Measurements from ENCODE around the gene C9orf50.
"Not testable (repeated sequence)": the region's sequence is repeated elsewhere in the genome, so short reads cannot be mapped to it uniquely, and the experiment has no call there.

C9orf50 gene, protein sequence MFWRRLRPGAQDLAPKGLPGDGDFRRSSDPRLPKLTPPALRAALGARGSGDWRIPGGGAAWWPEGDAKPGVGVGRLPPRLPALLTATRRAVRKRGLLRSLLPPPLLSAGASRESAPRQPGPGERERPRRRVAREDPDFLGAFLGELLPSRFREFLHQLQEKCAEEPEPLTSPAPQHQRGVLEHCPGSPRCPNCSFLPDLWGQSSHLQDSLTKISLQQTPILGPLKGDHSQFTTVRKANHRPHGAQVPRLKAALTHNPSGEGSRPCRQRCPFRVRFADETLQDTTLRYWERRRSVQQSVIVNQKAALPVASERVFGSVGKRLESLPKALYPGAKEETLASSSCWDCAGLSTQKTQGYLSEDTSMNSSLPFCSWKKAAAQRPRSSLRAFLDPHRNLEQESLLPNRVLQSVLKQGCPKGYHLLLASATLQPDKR

DNA sequence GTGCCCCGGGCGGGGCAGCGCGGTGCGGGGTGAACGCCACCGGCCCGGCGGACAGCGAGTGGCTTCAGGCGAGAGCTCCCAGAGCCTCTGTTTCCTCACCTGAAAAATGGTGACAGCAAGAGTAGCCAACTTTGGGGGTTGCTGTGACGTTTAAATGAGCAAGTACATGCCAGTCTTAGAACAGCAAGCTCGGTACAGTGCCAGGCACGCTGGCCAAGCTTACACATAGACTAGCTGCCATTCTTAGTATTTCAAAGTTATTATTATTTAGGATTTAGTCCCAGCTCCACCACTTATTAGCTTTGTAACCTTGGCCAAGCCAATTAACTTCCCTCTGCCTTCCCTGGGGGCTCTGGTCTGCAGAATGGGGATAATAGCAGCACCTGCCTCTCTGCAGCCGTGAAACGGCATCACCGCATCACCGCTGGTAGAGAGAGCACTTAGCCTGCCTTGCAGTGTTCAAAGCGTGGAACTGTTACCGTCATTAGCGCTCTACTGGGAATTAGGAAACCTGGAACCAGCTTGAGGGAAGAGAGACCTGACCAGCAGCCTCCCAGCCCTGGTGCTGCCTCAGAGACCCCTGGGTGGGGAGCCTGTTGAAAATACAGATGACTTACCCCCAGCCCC lies at the start of gene C9orf50:
C9orf50 (minus strand) TSS at position 433 of the 627 bp plus-strand sequence. CDS start 527 bp downstream, outside the sequence.
- DNase-seq, result no peak

DNA sequence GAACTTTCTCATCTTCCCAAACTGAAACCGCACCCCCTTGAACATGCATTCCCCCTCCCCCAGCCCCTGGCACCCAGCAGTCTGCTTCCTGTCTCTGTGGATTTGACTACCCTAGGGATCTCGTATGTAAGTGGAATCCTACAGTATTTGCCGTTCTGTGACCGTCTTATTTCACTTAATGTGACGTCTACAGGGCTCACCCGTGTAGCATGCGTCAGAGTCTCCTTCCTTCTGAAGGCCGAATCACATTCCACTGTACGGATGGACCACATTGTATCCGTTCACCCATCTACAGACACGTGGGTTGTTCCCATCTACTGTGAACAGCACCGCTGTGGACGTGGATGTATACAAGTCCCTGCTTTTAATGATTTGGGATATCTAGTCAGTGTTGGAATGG lies 49.0 kb upstream of the C9orf50 start:
- no peak for DNase-seq

DNA sequence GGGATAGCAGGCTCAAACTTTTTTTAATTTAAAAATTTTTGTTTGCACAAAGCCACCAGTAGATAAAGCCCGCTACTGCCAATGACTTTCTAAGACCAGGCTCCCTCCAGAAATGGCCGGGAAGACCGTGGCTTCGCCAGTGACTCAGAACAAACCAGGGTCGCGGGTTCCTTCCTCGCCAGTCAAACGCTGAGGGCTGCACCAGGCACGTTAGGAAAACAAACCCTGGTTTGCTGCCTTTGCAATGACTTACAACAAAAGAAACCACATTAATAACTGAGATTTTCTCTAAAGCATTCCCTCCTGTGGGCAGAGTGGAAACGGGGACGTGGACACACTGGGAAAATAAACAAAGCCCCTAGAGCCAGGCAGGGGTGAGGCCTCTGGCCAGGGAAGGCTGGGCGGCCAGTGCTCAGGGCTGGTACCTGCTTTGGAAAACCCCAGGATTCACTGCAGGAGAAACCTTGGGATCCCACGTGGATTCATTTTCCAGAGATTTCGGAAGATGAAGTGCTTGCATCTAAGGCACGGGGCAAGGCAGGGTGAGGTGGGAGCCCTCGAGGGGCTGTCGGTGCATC lies 48.3 kb upstream of the C9orf50 start:
- DNase-seq, result no peak

DNA sequence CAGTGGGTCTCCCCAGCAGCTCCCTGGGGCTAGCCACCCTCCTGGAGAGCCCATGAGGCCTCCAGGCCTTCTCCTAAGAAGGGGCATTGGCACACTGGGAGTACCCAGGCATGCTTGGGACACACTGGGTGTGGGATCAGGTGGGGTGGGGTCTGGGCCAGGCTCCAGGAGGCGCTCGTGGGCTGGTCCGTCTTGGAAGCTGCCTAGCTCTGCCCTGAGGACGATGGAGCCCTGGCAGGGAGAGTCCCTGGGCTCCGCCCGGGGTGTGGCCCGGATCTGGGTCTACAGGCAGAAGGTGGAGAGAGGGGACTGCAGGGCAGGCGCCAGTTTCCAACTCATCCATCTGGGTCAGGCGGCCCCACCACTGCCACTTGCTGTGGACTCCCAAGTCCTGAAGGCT lies 46.9 kb upstream of the C9orf50 start:
- no peak for DNase-seq

DNA sequence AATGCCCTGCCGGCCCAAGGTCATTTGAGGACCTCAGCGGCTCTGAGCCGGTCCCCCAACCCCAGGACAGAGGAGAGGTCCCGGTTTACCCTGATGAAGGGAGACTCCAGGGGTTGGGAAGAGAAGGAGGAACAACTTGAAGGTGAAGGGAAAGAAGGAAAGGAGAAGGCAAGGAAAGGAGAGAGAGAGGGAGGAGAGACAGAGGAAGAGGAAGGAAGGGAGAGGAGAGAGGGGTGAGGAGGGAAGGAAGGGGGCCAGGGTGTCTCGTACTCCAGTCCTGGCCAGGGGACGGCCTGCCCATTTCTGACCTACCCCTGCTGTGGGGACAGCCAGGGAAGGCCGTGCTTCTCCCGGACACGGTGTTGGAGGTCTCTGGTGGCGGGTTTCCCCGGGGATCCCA lies 46.5 kb upstream of the C9orf50 start:
- no peak for DNase-seq

DNA sequence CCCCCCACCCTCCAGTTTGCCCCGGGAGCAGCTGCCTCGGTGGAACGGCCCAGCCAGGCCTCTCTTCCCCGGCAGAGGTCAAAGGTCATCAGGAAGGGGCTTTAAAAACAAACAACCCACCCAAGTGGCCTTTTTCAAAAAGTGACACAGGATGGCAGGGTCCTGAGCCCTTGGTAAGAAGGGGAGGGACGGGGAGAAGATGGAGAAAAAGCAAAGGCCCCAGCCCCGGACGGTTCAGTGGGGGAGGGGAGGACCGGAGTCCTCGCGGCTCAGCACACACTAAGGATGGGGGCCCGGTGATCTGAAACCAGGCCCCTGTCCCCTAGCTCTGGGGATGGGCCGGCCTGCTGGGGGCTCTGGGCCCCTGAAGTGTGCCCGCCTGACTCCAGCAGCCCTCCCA lies 45.7 kb upstream of the C9orf50 start:
- DNase-seq, result no peak

DNA sequence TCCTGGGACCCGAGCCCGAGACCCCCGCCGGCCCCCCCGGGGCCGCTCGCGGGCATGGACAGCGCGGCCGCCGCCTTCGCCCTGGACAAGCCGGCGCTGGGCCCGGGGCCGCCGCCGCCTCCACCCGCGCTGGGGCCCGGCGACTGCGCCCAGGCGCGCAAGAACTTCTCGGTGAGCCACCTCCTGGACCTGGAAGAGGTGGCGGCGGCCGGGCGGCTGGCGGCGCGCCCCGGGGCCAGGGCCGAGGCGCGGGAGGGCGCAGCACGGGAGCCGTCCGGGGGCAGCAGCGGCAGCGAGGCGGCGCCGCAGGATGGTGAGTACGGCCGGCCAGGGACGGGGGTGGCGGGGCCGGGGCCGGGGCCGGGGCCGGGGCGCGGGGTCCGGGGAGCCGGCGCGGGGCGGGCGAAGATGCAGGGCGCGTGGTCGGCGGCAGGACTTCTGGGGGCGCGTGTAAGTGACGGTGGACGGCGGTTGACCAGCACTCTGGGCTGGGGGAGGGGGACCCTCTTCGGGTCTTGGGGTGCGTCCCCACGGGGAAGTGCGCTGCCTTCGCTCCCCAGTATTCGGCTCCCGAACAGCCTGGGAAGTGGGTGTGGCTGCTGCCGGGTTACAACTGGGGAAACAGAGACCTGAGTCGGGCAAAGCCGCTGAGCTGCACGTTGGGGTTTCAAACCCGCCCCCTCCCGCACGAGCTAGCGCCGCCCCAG lies 45.1 kb upstream of the C9orf50 start:
- DNase-seq, result no peak

DNA sequence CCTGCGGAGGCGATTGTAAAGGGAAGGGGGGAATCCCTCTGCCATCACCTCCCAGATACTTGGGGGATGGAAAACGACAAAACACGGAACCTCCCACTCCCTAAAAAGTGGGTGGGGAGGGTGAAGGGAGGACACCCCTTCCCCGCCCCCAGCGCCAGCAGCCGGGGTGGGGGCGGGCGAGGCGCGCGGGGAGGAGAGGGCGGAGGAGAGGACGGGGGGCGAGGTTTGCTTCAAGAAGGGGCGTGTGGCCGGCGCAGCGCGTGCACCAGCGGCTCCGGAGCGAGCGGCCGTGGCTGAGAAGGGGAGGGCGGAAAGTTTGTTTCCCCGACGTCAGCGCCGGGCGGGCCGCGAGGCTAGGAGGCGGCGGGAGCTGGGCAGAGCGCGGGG lies 44.5 kb upstream of the C9orf50 start, which contains the start of gene PRRX2:
PRRX2 (plus strand) TSS at position 259 of the 387 bp plus-strand sequence. CDS start 221 bp downstream, outside the sequence.
- DNase-seq, result no peak

DNA sequence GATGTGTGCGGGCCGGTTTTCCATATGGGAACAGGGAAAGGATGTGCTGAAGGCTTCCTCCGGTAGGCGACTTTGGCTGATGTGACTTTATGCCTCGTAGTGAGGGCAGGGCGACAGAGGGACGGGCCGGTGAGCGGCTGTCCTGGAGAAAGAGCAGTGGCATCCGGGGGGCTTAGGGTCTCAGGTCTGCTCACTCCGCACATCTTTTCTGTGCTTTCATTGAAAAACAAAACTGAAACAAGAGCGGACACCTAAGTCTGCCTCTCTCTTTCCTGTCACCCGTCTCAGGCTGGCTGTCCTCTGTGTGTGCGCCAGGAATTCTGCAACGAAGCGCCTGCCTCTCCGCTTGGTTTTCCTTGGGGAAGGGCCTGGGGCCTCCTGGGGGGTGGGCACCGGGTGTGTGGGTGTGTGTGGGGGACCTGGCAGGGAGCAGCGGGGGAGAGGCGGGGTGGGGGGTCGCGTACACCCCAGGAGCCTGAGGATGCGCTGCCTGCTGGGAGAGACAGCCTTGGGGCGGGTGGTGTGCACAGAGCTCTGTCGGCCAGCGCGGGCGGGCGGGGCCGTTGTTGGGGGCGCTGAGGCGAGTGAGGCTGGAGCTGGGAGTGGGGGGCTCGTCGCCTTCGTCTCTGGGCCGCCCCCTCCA lies 44.0 kb upstream of the C9orf50 start:
- no peak for DNase-seq

DNA sequence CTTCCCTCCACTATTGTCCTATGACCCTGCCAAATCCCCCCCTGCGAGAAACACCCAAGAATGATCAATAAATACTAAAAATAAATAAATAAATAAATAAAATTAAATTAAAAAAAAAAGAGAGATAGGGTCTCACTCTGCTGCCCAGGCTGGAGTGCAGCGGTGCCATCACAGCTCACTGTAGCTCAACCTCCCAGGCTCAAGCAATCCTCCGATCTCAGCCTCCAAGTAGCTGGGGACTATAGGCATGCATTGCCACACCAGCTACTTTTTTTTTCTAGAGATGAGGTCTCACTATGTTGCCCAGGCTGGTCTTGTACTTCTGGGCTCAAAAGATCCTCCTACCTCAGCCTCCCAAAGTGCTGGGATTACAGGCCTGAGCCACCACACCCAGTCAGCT lies 41.3 kb upstream of the C9orf50 start:
- not testable (repeated sequence) for DNase-seq

DNA sequence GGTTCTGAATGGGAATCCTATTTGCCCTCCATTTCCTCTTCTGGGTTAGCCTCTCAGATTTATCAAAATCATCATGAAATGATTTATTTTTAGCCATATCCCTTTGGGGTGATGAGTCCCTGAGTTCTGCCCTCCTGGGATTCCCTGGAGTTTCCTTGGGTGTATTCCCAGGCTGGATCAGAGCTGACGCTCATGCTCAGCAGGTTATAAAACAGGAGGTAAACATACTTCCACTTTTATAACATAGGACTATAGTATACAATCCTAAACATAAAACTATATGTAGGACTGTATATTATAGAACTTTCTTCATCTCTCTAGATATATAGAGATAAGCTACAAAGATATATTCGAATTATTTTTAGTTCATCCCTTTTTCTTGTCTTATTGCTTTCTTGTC lies 40.1 kb upstream of the C9orf50 start:
- no peak for DNase-seq

DNA sequence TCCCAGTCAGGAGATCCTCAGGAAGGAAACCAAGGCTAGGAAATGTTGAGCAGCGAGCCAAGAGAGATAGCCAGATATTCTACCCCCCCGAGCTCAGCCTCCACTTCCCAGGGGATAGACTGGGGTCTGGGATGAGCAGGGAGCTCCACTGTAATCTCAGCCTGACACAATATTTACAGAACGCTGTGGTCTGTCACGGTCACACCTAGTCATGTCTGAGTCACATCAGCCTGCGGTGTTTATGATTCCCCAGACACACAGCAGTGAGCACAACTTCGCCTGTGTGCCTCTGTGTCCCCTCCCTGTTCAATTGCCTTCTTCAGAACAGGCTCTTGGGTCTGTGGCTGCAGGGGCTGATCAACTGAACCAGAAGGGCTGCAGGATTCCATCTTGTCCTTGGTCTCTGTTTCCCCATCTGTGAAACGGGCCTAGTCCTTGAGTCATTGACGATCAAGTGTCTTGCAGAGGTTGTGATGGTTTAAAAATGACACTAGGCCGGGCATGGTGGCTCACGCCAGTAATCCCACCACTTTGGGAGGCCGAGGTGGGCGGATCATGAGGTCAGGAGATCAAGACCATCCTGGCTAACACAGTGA lies 36.0 kb upstream of the C9orf50 start:
- DNase-seq, result no peak

DNA sequence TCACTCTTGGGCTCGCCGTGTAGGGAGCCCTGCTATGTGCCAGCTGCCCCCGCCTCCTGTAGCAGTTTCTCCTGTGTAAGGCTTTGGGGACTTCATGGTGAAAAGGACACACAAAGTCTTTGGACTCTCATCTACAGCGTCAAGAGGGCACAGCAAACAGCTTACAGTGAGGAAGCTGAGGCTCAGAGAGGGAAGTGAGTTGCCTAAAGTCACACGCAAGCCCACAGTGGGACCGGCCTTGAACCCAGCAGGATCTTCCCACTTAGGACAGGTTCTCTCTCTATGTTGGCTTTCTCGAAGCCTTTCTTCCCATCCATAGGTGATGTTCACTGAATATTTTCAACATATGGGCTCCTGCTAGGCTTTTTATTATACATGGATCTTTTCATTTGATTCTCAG lies 34.8 kb upstream of the C9orf50 start:
- no peak for DNase-seq

DNA sequence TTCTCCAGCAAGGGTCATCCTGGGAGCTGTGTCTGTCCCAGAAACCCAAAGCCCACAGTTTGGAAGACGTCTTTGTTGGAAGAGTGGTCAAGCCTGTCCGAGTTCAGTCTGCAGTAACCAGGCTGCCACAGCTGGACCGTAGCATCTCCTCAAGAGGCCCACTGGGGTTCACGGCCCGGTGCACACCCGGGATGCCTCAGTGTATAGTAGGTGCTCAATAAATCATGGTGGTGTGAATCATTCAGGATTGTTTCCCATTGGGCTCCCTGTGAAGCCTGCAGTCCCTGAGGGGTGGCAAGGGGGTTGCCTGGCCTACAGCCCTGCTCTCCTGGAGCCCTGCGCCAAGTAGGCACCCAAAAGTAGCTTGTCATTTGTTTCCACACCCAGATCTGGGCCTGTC lies 34.3 kb upstream of the C9orf50 start:
- DNase-seq, result no peak

DNA sequence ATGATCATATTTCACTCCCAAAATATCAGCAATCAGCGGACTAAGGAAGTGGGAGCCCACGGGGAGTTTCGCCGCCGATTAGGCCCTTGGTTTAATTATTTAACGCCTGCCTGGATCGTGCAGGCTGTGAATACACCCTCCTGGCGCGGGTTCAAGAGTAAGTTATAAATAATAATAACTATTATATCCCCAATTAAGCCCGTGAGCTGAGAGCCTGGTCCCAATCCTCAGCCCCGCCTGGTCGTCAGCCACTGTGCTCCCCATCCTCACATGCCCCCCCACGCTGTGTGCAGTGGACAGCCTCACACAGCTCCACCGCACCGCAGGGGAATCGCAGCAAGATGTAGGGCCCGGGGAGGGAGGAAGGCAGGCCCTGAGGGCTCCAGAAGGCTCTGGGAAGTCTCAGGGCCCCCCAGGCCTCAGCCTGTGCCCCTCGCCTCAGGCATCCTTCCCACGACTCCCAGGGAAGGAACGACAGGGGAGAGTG lies 33.7 kb upstream of the C9orf50 start:
- no peak for DNase-seq

DNA sequence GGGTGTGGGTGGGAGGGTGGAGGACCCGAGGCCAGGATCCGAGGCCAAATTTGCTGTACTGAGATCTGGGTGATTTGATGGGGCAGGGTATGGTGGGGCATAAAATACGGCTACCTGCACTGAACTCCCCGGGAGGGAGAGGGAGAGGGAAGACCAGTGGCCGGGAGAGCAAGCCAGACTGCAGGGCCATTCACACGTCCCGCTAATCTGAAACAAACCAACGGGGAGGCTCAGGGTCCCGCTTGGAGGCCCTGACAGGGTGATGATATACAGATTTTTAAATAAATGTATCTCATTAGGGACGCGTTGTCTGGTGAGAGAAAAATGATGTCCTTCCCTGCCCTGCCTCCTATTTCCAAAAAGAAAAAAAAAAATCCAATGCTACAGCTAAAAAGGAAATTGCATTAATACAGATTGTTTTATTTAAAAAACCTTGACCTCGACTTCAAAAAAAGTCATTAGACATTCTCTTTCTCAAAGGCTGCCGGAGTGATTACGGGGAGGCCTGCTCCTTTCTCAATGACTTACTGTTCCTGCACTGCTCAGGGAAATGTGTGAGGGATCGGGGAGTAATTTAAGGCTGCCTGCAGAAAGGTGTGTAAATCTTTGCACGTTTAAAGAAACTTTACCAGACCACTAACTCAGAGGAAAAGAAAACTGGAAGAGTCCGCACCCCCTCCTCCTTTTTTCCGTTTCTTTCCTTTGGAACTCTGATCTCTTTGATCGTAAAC lies 33.1 kb upstream of the C9orf50 start:
- DNase-seq, result no peak

DNA sequence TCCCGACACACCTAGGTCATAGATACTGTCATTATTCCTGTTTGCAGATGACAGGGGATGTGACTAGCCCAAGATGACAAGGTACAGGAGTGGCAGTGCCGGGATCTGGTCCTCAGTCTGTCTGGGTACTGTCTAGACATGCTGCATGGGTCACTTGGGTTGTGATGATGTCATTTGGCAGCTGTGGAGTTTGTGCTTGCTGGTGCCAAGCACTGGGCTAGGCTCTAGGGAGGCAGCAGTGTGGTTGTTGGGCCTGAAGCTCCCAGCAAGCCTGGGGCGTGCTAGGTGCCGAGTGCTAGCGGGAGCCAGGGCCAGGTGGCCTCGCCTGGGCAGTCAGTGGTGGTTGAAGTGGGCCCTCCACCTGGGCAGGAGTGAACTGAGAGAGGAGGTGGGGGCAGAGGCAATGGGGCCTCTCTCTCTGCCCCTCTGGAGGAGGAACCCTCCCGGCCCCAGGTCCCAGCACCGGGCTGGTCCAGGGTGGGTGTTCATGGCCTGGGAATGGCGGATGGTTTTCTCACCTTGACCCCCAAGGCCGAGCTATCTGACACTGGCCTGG lies 29.9 kb upstream of the C9orf50 start:
- DNase-seq, result no peak

DNA sequence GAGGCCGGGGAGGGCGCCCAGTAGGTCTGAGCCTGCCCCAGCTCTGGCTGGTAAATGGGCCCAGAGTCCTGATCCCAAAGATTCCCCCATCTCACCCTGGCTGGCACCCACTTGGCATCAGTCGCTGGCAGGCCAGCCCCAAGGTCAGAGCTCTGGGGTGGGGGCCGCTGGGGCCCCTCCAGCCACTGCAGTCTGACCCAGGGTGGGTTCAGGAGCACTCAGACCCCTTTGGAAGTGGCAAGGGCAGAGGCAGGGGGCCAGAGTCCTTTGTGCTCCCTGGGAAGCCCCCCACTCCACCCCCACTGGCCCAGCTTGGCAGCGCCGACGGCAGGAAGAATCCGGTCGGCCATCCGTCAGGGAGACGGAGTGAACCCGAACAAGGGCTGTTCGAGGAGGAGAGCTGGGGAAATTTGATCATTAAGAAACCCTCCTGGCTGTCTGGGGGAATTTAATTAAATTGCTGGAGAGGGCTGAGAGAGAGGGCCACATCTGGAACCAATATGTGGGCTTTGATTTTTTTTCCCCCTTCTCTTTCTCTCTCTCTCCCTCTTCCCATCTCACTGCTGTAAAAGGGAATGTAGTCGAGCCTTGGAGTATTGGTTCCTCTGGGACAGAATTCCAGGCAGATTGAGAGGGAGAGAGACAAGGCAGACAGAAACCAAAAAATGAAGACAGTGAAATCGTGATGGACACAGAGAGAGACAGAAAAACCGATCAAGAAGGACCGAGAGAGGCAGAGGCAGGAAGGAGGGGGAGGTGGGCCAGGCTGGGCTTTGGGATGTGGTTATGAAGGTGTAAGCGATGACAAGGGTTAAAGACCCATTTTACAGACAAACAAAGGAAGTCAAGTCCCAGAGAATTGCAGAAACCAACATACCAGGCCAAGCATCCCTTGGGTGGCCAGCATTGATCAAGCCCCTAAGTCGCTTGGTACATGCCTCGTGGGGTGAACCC lies 29.1 kb upstream of the C9orf50 start:
- no peak for DNase-seq

DNA sequence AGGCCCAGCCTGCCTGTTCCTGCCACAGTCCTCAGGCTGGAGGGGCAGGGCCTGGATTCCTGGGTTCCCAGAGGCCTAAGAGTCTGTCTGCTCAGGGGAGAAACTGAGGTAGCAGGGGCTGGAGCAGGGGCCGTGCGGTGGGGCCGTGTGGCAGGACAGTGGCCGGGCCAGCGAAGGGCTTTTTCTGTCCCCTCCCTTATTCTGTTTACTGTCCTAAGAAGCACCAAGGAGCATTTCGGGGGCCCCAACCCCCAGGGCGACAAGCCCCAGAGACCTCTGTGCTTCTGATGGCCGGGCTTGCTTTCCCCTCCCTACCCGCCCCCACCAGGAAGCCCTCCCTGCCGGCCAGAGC lies 27.8 kb upstream of the C9orf50 start:
- no peak for DNase-seq

All from GOT3 (cell line).